ENCODE measurements around the gene FRMD3.

The FRMD3 gene

DNA sequence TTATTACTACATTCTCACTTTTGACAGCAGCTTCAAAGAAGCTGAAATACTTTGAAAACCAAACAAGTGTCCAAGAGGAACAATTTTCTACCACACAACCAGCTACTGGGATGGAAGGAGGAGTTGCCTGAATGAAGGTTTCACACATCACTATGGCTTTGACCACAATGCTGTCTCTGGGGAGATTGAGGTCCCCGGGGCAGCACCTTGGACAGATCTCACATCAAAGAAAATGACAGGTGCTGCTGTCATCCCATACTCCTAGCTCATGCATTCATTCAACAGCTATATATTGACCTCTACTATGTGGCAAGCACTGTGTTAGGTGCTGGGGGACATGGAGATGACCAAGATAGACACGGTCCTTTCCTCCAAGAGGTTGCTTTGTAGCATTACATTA lies 242.1 kb downstream of the FRMD3 start:
- H3K27ac Mint-ChIP-seq, result no peak overlapping the region
- no peak for TF ChIP-seq CTCF (IDR thresholded peaks at IDR 0.05)
- peak; percentile 26 for DNase-seq
- no peaks in the 10 kb centered on the region for H3K36me3 Mint-ChIP-seq (ENCODE audit: low read depth)
- H3K9me3 Mint-ChIP-seq, result no peaks in the 10 kb centered on the region
- no peak overlapping the region for H3K4me3 Mint-ChIP-seq
- peaks cover 37% of the 10 kb centered on the region for H3K4me1 Mint-ChIP-seq
- peaks cover 19% of the 10 kb centered on the region for H3K27me3 Mint-ChIP-seq (ENCODE audit: low read depth, poor library complexity)

DNA sequence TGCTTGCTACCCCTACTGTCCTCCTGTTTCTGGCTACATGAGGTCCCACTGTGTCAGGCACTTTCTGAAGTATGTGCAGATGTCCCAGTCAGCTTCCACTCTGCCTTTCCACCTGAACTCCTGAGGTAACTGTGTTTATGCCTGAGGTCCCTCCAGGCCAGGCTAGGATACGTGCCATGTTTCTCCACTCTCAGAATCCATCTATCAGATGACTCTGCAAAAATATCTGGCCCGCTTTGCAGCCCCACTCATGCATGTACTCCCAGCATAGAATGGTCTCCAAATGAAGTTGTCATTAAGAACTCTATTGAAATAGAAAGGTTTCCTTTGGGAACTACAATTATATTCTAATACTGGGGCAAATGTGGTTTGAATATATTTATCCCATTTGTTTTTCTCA lies 243.4 kb downstream of the FRMD3 start:
- H3K36me3 Mint-ChIP-seq (ENCODE audit: low read depth), result no peaks in the 10 kb centered on the region
- no peaks in the 10 kb centered on the region for H3K9me3 Mint-ChIP-seq
- TF ChIP-seq CTCF (IDR thresholded peaks at IDR 0.05), result no peak
- no peak for DNase-seq
- no peak overlapping the region for H3K27ac Mint-ChIP-seq
- H3K4me3 Mint-ChIP-seq, result no peak overlapping the region
- H3K27me3 Mint-ChIP-seq (ENCODE audit: low read depth, poor library complexity), result peaks cover 13% of the 10 kb centered on the region
- peaks cover 35% of the 10 kb centered on the region for H3K4me1 Mint-ChIP-seq

DNA sequence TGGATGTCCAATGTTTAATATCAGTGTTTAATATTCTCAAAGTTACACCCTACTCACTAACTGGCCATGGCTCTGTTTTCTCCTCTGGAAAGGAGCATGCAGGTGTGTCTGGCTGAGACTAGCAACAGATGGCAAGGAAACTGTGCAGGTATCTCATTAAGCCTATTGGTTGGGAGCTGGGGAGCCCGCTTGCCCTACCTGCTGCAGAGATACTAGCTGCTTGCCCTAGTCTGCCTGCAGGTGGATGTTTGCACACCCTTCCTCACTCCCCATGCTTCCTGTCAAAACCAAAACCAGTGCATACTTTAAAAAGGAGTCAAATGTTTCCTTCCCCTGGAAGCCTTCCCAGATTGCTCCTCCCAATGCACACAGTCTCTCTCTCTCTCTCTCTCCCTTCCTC lies 247.0 kb downstream of the FRMD3 start:
- H3K4me3 Mint-ChIP-seq, result no peak overlapping the region
- peaks cover 9% of the 10 kb centered on the region for H3K27me3 Mint-ChIP-seq (ENCODE audit: low read depth, poor library complexity)
- DNase-seq, result no peak
- H3K4me1 Mint-ChIP-seq, result peaks cover 13% of the 10 kb centered on the region
- TF ChIP-seq CTCF (IDR thresholded peaks at IDR 0.05), result no peak
- no peaks in the 10 kb centered on the region for H3K9me3 Mint-ChIP-seq
- no peak overlapping the region for H3K27ac Mint-ChIP-seq
- H3K36me3 Mint-ChIP-seq (ENCODE audit: low read depth), result no peaks in the 10 kb centered on the region

DNA sequence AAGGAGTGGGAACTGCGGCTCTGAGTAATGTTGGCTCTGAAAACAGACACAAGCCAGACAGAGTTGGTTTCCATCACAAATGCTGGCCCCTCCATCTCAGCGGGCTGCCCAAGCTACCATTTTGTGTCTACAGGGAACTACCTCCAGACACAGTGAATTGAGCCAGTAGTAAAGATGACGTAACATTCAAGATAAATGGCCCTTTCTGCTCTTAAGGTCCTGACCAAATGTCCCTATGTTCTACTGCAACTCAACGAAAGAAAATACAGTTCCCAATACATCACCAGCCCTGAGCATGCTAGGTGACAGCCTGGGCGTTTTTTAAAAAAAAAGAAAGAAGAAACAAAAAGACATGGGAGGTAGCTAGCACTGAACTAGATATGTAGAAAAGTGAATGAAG lies 247.5 kb downstream of the FRMD3 start:
- no peak for TF ChIP-seq CTCF (IDR thresholded peaks at IDR 0.05)
- Mint-ChIP-seq H3K4me3 (no peak overlapping the region), H3K4me1 (peaks cover 16% of the 10 kb centered on the region), H3K9me3 (no peaks in the 10 kb centered on the region), H3K27me3 (ENCODE audit: low read depth, poor library complexity) (peaks cover 9% of the 10 kb centered on the region), H3K36me3 (ENCODE audit: low read depth) (no peaks in the 10 kb centered on the region), H3K27ac (no peak overlapping the region)
- DNase-seq, result no peak

- no peak for DNase-seq
- no peak overlapping the region for H3K4me3 Mint-ChIP-seq
- no peak for TF ChIP-seq CTCF (IDR thresholded peaks at IDR 0.05)
- H3K27me3 Mint-ChIP-seq (ENCODE audit: low read depth, poor library complexity), result peaks cover 6% of the 10 kb centered on the region
- peaks cover 23% of the 10 kb centered on the region for H3K4me1 Mint-ChIP-seq
- no peaks in the 10 kb centered on the region for H3K36me3 Mint-ChIP-seq (ENCODE audit: low read depth)
- H3K9me3 Mint-ChIP-seq, result no peaks in the 10 kb centered on the region
- H3K27ac Mint-ChIP-seq, result no peak overlapping the region
These were observed 251.2 kb downstream of the FRMD3 start for GRCh38 chr9:83287021-83287420.

GRCh38 chr9:83285445-83286225 lies 252.6 kb downstream of the FRMD3 start:
- no peak for DNase-seq

More at GRCh38 chr9:83285445-83286225, 252.6 kb downstream of the FRMD3 start:
- H3K27ac Mint-ChIP-seq, result no peak overlapping the region
- no peaks in the 10 kb centered on the region for H3K36me3 Mint-ChIP-seq (ENCODE audit: low read depth)
- peaks cover 6% of the 10 kb centered on the region for H3K27me3 Mint-ChIP-seq (ENCODE audit: low read depth, poor library complexity)
- TF ChIP-seq CTCF (IDR thresholded peaks at IDR 0.05), result no peak
- H3K9me3 Mint-ChIP-seq, result no peaks in the 10 kb centered on the region
- peaks cover 22% of the 10 kb centered on the region for H3K4me1 Mint-ChIP-seq
- H3K4me3 Mint-ChIP-seq, result no peak overlapping the region
